Stomach (tissue), 4 donors: ENCODE data around the gene STIM1.

Experiments used
- CTCF ChIP-seq, 7 experiments: fragments of 450-650 bp in 4 of 7; fragments of 200-600 bp in 3 of 7; sonication (generic) in 3 of 7; IDR thresholded peaks; one replicate each; pipeline ENCODE4 v1.5.1; 2016 to 2019; ENCODE audit warnings: antibody characterized with exemption in 7 of 7, control low read depth in 2 of 7, mild to moderate bottlenecking in 1 of 7
- POLR2A ChIP-seq, 4 donors: fragments of 450-650 bp; IDR thresholded peaks; one replicate each; pipeline ENCODE4 v1.6.1; 2016; ENCODE audit warnings: antibody characterized with exemption in 4 of 4, control low read depth in 2 of 4, mild to moderate bottlenecking in 1 of 4, moderate library complexity in 1 of 4

DNA sequence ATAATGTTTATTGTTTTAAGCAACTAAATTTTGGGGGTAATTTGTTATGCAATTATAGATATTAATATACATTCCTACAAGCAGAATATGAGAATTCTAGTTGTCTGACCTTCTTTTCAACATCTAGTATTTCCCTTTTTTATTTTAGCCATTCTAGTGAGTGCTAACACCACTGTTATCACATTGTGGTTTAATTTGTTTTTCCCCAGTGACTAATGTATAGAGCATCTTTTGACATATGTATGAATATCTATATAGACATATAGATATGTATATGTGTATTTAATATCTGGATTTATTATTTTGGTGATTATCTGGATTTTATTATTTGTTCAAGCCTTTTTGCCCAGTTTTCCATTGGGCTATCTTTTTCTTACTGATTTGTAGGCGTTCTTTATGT, 66.6 kb downstream of the STIM1 start:
- no peak for TF ChIP-seq CTCF (IDR thresholded peaks at IDR 0.05)
- no peak for TF ChIP-seq POLR2A (IDR thresholded peaks at IDR 0.05)
